Activated CD4-positive, CD25-positive, alpha-beta regulatory T cell treated with anti-CD3 and anti-CD28 coated beads, Interleukin-2, amount 50 U/mL, for 72 hours (primary cell): ENCODE data around the gene PPP6R1.
"Not testable (repeated sequence)": the region's sequence is repeated elsewhere in the genome, so short reads cannot be mapped to it uniquely, and the experiment has no call there.

ENCODE experiments used
- DNase-seq: peaks from one replicate; pipeline ENCODE4 v3.0.0; 2021

The PPP6R1 gene

DNA sequence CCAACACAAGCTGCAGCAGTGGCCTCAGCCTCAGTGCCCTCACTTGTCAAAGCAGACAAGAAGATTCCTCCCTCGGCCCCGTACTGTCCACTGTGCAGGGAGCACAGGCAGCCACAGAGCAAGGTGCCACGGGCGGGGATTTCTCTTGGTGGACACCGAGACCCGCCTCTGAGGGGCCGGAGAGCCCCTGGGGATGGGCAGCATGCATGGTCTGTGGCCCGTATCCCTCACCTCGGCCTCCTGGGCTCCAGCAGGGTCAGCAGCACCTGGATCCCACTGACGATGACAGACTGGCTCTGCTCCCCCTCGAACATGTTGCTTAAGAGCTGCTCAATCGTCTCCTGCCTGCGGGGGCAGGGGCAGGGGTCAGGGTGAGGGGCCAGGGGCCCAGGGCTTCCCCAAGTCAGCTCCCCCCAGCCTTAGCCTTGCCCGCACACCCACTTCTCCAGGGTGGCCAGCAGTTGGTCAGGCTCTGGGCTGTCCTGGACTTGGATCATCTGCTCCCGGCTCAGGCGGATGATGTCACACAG lies 16.8 kb downstream of the PPP6R1 start:
- no peak for DNase-seq

DNA sequence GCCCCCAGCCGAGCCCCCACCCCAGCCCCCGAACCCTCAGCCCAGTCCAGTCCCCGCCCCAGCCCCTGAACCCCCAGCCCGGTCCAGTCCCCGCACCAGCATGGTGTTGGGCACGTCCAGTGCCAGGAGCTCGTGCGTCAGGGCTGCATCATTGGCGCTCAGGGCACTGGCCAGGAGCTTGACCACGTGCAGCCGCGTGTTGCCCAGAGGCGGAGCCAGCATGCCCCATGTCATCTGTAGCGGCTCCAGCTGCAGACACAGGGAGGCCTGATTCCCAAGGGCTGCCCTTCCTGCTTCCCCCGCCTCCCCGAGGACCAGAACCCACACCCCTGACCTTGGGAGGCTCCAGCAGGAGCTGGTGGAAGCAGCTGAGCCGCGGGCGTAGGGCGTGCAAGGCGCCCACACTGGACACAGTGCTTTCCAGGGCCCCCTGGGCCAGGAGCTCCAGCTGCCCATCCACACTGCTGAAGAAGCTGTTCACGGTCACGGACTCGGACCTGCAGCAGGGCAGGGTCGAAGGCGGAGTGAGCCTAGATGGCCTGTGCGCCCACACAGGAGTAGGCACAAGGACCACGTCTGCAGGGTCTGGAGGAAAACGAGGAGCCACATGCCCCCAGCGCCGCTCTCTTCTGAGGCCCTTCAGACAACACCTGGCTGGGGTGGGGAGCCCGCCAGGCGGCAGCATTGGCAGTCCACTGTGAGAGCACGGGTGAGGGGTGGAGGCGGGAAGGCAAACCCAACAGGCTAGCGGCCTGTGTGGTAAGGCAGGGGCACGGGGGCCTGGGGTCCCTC lies 17.5 kb downstream of the PPP6R1 start:
- no peak for DNase-seq

DNA sequence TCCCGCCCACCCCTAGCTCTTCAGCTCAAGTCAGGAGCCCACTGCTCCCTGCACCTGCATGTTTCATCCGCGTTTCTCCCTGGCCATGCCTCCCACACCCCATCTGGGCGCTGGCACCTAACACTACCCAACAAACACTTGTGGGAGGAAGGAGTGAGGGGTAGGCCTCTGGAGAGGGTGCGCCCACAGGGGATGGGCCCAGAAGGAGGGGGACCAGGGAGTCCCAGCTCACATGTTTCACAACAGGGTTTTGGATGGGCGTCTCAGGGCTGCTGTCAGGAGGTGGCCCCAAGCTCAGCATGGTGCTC lies 18.1 kb downstream of the PPP6R1 start:
- DNase-seq: no peak

DNA sequence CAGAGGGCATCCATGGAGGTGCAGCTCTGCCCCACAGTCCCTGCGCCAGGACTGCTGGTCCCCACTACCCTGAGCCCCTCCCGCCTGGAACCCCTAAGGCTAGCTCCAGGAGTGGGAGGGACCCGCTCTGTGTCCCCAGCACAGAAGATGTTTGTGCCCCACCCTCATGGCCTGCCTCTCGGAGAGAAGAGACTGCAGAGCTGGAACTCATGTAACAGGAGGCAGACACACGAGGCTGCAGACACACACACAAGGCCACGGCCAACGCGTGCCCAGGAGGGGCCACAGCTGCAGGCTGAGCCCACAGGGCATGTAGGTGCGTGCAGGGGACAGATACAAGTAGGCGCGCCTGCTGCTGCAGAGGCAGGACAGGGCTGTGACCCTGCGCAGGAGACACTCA lies 19.8 kb downstream of the PPP6R1 start:
- no peak for DNase-seq

DNA sequence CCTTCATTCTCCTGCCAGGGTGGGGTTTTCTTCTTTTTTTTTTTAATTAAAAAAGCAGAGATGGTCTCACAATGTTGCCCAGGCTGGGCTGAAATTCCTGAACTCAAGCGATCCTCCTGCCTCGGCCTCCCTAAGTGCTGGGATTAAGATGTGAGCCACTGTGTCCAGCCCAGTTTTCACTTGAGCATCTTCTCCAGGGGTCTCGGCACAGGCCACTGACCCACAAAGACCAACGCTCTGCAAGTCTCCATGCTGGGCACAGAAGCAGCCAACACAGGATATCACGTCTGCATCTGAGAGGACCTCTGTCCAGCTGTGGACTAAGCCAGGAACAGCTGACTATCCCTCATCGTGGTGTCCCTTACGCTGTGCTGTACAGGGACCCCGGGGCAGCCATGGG lies 20.8 kb downstream of the PPP6R1 start:
- DNase-seq: no peak

DNA sequence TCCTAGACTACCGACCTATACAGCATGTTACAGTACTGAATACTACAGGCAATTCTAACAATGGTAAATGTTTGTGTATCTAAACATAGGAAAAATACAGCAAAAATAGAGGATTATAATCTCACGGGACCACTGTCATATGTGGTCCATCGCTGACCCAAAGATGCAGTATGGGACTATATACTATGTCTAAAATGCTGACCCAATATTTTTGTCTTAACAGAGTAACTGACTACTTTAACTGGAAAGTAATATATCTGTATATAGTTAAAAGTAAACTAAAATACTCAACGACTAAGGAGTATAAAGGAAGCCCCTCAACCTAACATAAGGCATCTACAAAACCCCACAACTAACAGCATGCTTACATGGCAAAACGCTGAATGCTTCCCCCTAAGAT lies 25.8 kb downstream of the PPP6R1 start:
- no peak for DNase-seq

DNA sequence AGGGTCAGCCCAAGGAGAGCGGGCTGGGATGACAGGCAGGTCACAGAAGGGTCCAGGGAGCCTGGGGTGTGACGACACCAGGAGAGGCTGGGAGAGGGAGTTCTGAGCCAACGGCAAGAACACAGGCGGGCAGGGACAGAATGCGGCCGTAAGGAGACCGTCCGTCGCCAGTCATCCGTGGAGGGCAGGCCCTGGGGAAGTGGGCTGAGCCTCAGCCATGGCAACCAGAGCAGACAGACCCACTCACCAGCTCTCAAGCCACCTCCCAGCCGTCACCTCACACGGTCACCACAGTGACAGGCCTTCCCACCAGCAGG lies 26.6 kb downstream of the PPP6R1 start:
- DNase-seq: no peak

DNA sequence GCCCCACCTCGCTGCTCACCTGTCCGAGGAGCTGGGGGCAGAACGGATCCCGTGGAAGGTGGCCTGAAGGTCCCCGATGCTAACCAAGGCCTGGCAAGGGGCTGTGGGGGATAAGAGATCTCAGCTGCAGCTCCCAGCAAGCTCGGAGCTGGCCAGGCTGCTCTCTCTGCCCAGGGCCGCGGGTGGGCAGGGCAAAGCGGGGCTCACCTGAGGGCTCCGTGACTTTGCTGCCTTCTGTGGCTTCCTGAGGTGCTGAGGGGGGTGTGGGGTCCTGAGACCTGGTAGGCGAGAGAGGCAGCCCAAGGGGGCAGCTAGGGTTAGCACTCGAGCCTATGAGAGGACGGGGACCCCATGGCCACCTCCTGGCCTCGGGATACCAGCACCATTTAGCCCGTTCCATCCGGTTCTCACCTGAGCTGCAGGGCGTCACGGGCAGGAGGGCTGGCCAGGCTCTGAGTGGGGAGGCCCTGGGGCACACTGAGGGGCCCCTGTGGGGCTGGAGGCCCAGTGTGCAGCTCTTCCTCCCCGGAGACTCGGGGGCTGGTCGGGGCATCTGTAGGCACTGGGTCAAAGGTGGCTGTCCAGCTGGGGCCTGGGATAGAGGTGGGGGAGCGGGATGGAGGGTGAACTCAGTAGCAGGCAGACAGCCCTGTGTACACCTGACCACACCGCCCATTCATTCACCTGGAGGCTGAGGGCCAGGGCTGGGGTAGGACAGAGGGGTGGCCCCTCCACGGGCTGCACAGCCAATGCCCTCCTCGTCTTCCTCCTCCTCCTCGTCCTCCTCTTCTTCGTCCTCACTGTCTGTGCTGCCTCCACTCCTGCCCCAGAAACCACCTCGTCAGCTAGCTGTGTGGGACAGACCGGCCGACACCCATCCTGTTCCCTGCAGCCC lies 27.2 kb downstream of the PPP6R1 start:
- no peak for DNase-seq

DNA sequence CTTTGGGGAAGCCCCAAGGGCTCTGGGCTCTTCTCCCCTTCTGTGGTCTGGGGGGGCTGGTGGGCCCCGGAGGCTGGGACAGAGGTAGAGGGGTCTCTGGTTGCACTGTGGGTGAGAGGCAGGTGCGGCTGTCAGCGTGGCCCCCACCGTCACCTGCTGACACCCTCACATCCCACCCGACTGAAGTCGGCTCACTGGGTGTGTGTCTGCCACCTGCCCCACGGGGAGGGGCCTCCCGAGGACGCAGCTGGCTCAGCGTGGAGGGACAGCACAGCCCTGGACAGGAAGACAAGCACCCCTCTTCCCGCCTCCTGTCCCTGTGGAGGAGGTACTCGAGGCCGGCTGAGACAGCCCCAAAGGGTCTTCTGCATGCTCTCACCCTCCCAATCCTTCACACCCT lies 28.0 kb downstream of the PPP6R1 start:
- no peak for DNase-seq

DNA sequence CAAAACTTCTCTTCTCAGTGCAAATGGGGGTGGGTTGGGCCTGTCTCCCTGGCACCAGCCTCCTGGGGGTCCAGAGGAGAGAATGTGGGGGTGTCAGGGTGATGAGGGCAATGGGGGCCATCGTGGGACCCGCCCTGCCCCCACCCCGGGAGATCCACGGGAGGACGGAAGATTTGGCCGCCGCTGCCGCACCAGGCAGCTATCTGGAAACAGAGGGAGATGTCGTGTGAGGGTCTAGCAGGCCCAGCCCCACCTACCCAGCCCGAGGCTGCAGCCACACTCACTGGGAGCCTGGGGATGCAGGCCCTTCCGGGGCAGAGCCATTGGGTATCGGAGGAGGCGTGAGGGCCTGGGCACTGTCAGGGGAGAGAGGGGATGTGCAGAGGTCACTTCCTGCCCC lies 28.5 kb downstream of the PPP6R1 start:
- DNase-seq: no peak

DNA sequence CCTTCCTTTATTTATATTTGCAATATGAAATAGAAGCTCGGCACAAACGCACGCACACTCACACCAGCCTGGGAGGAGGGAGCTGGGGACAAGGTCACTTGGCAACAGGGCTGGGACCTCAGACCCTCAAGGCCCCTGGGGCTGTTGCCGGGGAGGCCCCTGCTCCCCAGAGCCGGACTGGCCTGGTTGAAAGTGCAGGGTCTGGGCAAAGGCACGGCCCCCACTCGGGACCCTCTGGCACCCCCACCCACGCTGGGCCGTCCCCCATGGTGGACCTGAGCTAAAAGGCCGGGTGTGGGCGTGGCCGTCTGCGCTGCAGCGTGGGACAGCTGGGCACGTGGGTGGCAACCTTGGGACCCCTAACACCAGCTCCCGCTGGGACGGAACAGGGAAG lies 29.0 kb downstream of the PPP6R1 start:
- no peak for DNase-seq

DNA sequence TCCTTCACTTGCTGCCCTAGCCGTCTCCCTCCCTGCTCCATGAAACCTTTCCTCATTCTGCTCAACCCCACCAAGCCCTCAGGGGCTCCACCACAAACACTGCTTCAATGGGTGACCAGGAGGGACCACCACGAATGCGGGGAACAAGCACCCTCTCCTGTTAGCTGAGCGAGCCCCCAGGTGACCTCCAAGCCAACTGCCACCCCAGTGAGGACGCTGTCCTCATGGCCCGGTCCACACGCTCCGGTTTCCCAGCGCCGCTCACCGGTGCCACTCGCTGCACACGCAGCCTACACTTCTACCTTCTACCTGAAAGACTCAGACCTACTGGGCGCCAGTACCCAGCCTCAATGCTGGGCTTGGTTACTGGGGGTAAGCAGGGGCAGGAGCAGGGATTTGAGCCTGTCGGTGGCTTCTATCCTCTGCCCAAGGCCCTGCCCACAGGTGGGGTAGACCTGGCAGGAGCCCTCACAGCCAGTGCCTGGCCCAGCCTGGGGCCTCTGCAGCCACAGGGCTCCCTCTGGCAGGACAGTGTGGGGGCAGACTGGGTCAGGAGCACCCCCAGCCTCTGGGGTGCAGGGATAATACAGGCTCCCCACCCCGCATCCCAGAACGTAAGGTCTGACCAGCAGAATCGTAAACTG lies 29.6 kb downstream of the PPP6R1 start:
- DNase-seq: no peak

DNA sequence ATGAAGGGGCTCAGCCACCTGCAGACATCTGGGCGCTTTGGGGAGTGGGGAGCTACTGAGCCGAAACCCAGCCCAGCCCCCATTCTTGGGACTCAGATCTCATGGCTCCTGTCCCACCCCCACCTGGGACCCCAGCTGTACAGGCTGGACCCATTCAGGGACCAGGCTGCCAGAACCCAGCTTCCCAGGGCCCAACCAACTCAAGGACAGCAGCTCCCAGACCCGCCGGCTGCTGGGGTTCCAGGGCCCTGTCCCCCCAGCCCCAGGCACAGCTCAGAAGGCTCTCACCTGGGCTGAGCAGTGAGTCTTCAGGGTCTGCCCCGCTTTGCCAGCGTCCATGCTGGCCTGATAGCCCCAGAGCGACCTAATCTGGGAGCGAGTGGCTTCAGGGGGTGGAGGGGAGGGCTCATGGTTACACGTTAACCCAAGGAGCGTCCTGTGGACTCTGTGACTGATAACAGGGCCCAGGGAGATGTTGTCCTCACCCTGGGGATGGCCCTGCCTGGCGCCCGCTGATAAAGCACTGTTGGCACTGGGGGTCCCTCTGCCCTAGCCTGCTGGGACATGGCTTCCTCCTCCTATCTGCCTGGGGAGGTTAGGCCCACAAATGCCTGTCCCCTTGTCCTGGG lies 30.3 kb downstream of the PPP6R1 start, which contains the start of gene TMEM86B:
TSS of gene TMEM86B (minus strand) at position 361 of the 629 bp plus-strand sequence. CDS start at position 339, 22 bp downstream.
- DNase-seq: no peak

DNA sequence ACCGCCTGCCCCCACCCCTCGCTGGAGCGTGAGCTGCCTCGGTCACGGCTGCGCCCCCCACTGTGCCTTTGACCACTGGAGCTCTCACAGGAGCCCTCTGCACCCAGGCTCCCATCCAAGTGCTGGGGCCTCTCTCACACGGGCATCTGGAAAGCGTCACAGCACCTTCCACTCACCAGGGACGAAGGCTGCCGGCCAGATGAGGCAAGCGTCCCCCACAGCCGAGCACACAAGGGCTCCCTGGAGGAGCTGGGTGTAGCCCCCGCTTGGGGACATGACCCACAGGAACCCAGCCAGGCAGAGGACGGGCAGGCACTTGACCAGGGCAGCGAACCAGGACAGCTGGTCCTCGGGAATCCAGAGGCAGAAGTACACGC lies 30.8 kb downstream of the PPP6R1 start:
- DNase-seq: no peak

DNA sequence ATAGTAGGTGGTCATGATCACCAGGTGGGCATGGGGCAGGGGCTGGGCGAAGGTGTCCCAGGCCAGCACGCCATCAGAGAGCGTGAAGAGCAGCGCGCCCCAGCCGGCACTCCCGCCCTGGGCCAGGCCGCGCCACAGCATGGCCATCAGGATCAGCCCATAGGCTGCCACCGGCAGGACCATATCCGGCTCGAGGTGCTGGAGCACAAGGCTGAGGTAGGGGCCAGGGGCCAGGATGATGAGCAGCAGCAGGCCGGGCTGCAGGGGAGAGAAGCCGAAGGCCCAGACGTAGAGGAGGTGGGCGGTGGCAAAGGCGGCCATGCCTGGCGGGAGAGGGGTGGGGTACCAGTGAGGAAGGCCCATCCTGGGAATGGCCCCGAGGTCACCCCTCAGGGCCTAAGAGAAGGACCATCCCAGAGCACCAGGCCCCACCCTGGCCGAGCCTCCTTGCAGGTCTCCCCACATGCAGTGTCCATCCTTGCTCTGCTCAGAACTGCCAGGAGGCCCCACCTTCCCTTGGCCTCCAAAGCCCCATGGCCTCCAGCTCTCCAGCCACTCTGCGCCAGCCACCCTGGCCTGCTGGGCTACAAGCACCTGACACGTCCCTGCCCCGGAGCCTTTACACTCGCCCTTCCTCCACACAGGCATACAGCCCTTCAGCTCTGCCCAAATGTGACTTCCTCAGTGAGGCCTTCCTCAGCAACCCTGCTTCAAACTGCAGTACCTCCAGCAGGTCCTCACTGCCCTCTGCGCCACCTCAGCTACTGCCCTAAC lies 31.4 kb downstream of the PPP6R1 start:
- no peak for DNase-seq

DNA sequence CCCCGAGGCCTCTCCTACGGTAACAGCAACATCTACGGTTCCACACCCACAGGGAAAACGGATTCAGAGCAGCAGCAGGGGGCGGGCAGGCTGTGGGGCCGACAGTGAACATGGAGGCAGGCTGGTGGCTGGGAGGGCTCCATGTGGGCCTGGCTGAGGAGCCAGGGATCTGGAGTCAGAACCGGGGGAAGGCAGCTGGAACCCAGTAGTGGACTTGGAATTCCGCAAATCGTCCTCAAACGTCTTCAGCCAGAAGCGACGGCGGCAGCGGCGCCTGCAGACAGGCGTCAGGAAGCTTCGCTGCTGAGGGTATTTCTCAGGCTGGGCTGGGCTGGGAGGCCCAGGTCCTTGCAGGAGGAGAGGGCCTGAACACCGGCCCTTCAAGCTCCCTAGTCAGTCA lies 32.0 kb downstream of the PPP6R1 start:
- DNase-seq: no peak

DNA sequence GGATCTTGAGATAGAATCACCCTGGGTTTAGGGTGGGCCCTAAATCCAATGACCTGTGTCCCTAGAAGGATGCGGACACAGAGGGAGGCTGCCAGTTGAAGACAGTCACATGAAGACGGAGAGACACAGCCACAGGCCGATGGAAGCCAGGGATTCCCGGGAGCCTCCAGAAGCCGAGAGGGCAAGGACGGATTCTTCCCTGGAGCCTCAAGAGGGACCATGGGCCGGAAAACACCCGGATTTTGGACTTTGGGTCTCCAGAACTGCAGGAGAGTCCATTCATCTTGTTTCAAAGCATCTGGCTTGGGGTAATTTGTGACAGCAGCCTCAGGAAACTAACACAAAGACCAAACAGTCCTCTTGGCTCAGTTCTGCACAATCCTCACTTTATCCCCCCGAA lies 32.5 kb downstream of the PPP6R1 start:
- no peak for DNase-seq

DNA sequence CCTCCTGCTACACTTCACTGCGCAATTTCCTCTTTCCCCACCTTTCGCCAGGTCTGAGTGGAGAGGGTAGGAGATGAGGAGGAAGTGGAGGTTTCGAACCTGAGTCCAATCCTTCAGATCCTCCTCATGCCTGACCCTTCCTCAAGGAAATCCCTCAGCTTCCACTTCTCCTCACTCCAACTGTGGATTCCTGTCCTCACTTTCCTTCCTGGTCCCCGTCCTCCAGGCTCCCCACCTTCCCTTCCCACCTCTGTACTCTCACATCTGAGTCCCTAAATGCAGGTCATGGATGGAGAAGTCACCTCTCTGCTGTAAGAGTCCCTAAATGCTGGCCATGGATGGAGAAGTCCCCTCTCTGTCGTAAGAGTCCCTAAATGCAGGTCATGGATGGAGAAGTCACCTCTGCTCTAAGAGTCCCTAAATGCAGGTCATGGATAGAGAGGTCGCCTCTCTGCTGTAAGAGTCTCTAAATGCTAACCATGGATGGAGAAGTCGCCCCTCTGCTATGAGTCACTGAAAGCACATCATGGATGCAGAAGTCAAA lies 33.3 kb downstream of the PPP6R1 start:
- DNase-seq: no peak

DNA sequence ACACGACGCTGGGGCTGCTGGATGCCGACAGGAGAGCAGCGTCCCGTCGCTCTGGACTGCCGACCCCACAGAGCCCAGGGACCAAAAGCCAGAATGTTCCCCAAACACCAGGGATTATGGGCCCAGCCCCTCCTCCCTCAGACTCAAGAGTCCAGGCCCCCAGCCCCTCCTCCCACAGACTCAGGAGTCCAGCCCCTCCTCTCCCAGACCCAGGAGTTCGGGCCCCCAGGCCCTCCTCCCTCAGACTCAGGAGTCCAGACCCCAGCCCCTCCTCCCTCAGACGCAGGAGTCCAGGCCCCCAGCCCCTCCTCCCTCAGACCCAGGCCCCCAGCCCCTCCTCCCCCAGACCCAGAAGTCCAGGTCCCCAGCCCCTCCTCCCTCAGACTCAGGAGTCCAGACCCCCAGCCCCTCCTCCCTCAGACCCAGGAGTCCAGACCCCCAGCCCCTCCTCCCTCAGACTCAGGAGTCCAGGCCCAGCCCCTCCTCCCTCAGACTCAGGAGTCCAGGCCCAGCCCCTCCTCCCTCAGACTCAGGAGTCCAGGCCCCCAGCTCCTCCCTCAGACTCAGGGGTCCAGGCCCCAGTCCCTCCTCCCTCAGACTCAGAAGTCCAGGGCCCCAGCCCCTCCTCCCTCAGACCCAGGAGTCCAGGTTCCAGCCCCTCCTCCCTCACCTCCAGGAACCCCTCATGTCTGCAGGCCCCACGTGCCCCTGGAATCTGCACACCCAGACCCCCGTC lies 34.0 kb downstream of the PPP6R1 start:
- DNase-seq: not testable (repeated sequence)

DNA sequence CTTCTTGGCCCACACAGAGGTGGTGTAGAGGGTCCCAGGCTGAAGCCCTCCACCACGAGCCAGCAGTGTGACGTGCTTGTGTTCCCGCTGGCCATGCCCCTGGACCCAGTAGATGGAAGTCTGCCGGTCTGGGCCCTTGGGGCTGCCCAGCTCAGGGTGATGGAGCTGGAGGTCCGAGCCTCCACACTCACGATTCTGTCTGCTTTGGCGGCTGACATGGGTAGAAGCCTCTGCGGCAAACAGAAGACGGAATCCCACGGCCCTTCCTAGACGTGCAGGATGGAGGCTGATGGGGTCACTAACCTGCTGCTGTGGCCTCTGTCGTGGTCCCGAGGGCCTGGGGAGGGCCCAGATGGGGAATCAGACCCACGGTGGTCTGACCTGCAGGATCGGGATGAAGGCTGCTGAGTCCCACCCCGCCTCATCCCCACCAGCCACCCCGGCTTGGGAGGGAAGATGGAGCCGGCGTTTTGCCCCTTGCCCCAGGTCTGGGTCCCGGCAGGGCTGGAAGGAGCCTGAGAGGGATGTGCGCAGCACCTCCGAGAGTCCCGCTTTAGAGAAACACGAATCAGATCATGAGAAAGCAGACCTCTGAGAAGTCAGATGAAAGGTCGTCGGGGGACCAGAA lies 34.7 kb downstream of the PPP6R1 start:
- no peak for DNase-seq
